HepG2 (cell line): ENCODE measurements around the gene AMDHD1. TPM values are rescaled to one million over a fixed set of nuclear protein-coding genes. Genes with fewer than 3 reads are reported as not detected.

Experiments used
- ATF5 ChIP-seq: sonication (generic); formaldehyde crosslinking; IDR thresholded peaks from 2 replicates; pipeline ENCODE4 v1.4.0; 2020; ENCODE audit warnings: mild to moderate bottlenecking, low read depth, missing genetic modification reagents
- HNF1A ChIP-seq, 2 experiments: sonication (generic) in 1 of 2; formaldehyde crosslinking in 1 of 2; IDR thresholded peaks; 2 replicates each; pipeline versions ENCODE4 v1.4.0 to v1.6.1; 2016 to 2020; ENCODE audit warnings: borderline replicate concordance in 1 of 2, low read depth in 1 of 2, mild to moderate bottlenecking in 1 of 2, missing genetic modification reagents in 1 of 2
- ONECUT2 ChIP-seq: sonication (generic); formaldehyde crosslinking; IDR thresholded peaks from 2 replicates; pipeline ENCODE4 v1.4.0; 2020; ENCODE audit warnings: missing genetic modification reagents
- SRSF1 ChIP-seq: fragments of 200-400 bp; formaldehyde crosslinking; optimal IDR thresholded peaks from 2 replicates; pipeline ENCODE3; 2017; ENCODE audit warnings: mild to moderate bottlenecking, low read depth, low read length, moderate library complexity
- SYNCRIP ChIP-seq: fragments of 200-400 bp; formaldehyde crosslinking; IDR thresholded peaks from 2 replicates; pipeline ENCODE4 v1.6.1; 2018; ENCODE audit warnings: mild to moderate bottlenecking, low read depth, low read length; ENCODE audit not compliant: insufficient read depth
- ZBTB33 ChIP-seq: sonication (generic); formaldehyde crosslinking; IDR thresholded peaks from 2 replicates; pipeline ENCODE4 v1.4.0; 2020; ENCODE audit warnings: missing genetic modification reagents
- ZFP82 ChIP-seq: sonication (generic); formaldehyde crosslinking; IDR thresholded peaks from 2 replicates; pipeline ENCODE4 v1.5.1; 2020; ENCODE audit warnings: mild to moderate bottlenecking, missing genetic modification reagents, borderline replicate concordance
- ZFYVE20 ChIP-seq: sonication (generic); formaldehyde crosslinking; IDR thresholded peaks from 2 replicates; pipeline ENCODE4 v1.8.0; 2023; ENCODE audit warnings: low read depth, mild to moderate bottlenecking, moderate library complexity, missing genetic modification reagents, borderline replicate concordance
- ZNF10 ChIP-seq: sonication (generic); formaldehyde crosslinking; IDR thresholded peaks from 2 replicates; pipeline ENCODE4 v1.4.0; 2020; ENCODE audit warnings: mild to moderate bottlenecking, low read depth, missing genetic modification reagents, borderline replicate concordance
- ZNF260 ChIP-seq: sonication (generic); formaldehyde crosslinking; IDR thresholded peaks from 2 replicates; pipeline ENCODE4 v1.4.0; 2020; ENCODE audit warnings: missing genetic modification reagents, low read depth, mild to moderate bottlenecking, borderline replicate concordance
- ZNF281 ChIP-seq: sonication (generic); formaldehyde crosslinking; IDR thresholded peaks from 2 replicates; pipeline ENCODE4 v1.4.0; 2020; ENCODE audit warnings: missing genetic modification reagents, borderline replicate concordance
- ZNF644 ChIP-seq: IDR thresholded peaks from 2 replicates; pipeline ENCODE4 v1.6.1; 2016; ENCODE audit warnings: low read depth
- ZNF687 ChIP-seq: sonication (generic); formaldehyde crosslinking; IDR thresholded peaks from 2 replicates; pipeline ENCODE4 v1.5.1; 2020; ENCODE audit warnings: mild to moderate bottlenecking, missing genetic modification reagents, moderate library complexity
- polyA plus RNA-seq, 8 experiments: library from polyadenylated mRNA; depleted of rRNA in 3 of 8; stranded (reverse) in 7 of 8; unstranded in 1 of 8; fragments of >200 nt; fragmentation: Illumina TruSeq in 4 of 8; extraction: Trizol in 4 of 8; gene quantifications; 2 replicates each; pipeline versions ENCODE4 v1.2.1 to v1.2.3, GENCODE V29; 2011 to 2016; ENCODE audit warnings: low read depth in 4 of 8, missing spikeins in 1 of 8, mixed read lengths in 1 of 8; ENCODE audit not compliant: insufficient read depth in 1 of 8
- total RNA-seq, 5 experiments: library from RNA; depleted of rRNA; stranded (reverse); fragments of >200 nt; fragmentation: Illumina TruSeq; extraction: Trizol; gene quantifications; 2 replicates each; pipeline ENCODE4 v1.2.3, GENCODE V29; 2016; ENCODE audit warnings: low read depth in 1 of 5

AMDHD1 gene
- total and polyA plus RNA-seq, 2 of the 13 experiments (the other 11 are each of a cell fraction or from before 2014, with no cell fraction given) = 6.5 to 29.6 TPM

GRCh38 chr12:95949477-95950206, 6.5 kb downstream of the AMDHD1 start (continued):
- TF ChIP-seq HNF1A (IDR thresholded peaks at IDR 0.05; ENCODE audit: low read depth) = peak; percentile 67; the same call in 1 of the 2 replicates
- TF ChIP-seq HNF1A (CRISPR knock-in tag; IDR thresholded peaks at IDR 0.05; ENCODE audit: borderline replicate concordance) = peak; percentile 89
- no peak for TF ChIP-seq ZFYVE20 (CRISPR knock-in tag)
- TF ChIP-seq ZBTB33 (CRISPR knock-in tag) = no peak
- TF ChIP-seq ZFP82 (CRISPR knock-in tag) = no peak
- TF ChIP-seq ONECUT2 = no peak
- no peak for TF ChIP-seq ZNF10
- TF ChIP-seq SYNCRIP = no peak
- TF ChIP-seq ZNF644 (CRISPR knock-in tag) = no peak
- TF ChIP-seq ATF5 (CRISPR knock-in tag) = no peak
- peak; percentile 67; the same call in 1 of the 2 replicates for TF ChIP-seq ZNF281
- no peak for TF ChIP-seq ZNF260 (CRISPR knock-in tag)
- no peak for TF ChIP-seq SRSF1
- TF ChIP-seq ZNF687 (CRISPR knock-in tag) = no peak
